Measurements from ENCODE around the gene WBP1L. TPM values are rescaled to one million over a fixed set of nuclear protein-coding genes. Genes with fewer than 3 reads are reported as not detected.

WBP1L gene
- total RNA-seq, 3 donors from 2014 or later (not counting 1 experiment from before 2014, with no cell fraction given): 34.6 to 48.4 (median 47.9) TPM

GRCh38 chr10:102814873-102815661, 71.3 kb downstream of the WBP1L start:
- H3K4me1 Mint-ChIP-seq: peaks cover 45 to 60% of the 10 kb centered on the region in 2 donors
- no peaks in the 10 kb centered on the region for H3K27me3 Mint-ChIP-seq (ENCODE audit: low read depth in 2 of 2)
- H3K9me3 Mint-ChIP-seq: no peaks in the 10 kb centered on the region
- peak overlapping the region; percentile 81 to 85 for H3K27ac Mint-ChIP-seq
- H3K36me3 Mint-ChIP-seq: no peaks in the 10 kb centered on the region
- H3K27ac ChIP-seq (ENCODE audit: low read length): peak overlapping the region; percentile 61
- intact Hi-C loops (cut with micrococcal nuclease): no loop called here
- H3K36me3 ChIP-seq (ENCODE audit: control insufficient read depth, insufficient read depth, low read length): peaks cover 30% of the 10 kb centered on the region
- no peak for TF ChIP-seq CTCF (IDR thresholded peaks at IDR 0.05)
- H3K9me3 ChIP-seq (ENCODE audit: control insufficient read depth, insufficient read depth, low read length): no peaks in the 10 kb centered on the region
- H3K4me3 ChIP-seq (ENCODE audit: low read length): no peak overlapping the region
- ATAC-seq: no peak
- 94% methylated on average over 23 of the region's 23 CpGs for WGBS (ENCODE audit: insufficient coverage)
- H3K4me1 ChIP-seq (ENCODE audit: control insufficient read depth, insufficient read depth, low read length): peaks cover 72% of the 10 kb centered on the region
- H3K27me3 ChIP-seq (ENCODE audit: control insufficient read depth, insufficient read depth, low read length): no peaks in the 10 kb centered on the region
- peak overlapping the region; percentile 45 for H3K4me3 Mint-ChIP-seq
- DNase-seq: no peak

GRCh38 chr10:102815790-102816549, 72.2 kb downstream of the WBP1L start:
- H3K27me3 ChIP-seq (ENCODE audit: control insufficient read depth, insufficient read depth, low read length): no peaks in the 10 kb centered on the region
- H3K9me3 ChIP-seq (ENCODE audit: control insufficient read depth, insufficient read depth, low read length): no peaks in the 10 kb centered on the region
- intact Hi-C loops (cut with micrococcal nuclease): no loop called here
- no peak for DNase-seq
- peaks cover 29% of the 10 kb centered on the region for H3K36me3 ChIP-seq (ENCODE audit: control insufficient read depth, insufficient read depth, low read length)
- ATAC-seq: peak; percentile 40 to 57 (median 42)
- no peak overlapping the region for H3K4me3 ChIP-seq (ENCODE audit: low read length)
- Mint-ChIP-seq H3K36me3 (no peaks in the 10 kb centered on the region), H3K9me3 (no peaks in the 10 kb centered on the region), H3K4me1 (peaks cover 45 to 60% of the 10 kb centered on the region in 2 donors), H3K27me3 (ENCODE audit: low read depth in 2 of 2) (no peaks in the 10 kb centered on the region), H3K27ac (peak overlapping the region; percentile 81 to 85), H3K4me3 (peak overlapping the region; percentile 55)
- TF ChIP-seq CTCF (IDR thresholded peaks at IDR 0.05): no peak
- H3K4me1 ChIP-seq (ENCODE audit: control insufficient read depth, insufficient read depth, low read length): peaks cover 72% of the 10 kb centered on the region
- WGBS (ENCODE audit: insufficient coverage): 77% methylated on average over 12 of the region's 12 CpGs
- peak overlapping the region; percentile 61 for H3K27ac ChIP-seq (ENCODE audit: low read length)

GRCh38 chr10:102817175-102817574, 73.4 kb downstream of the WBP1L start:
- no peaks in the 10 kb centered on the region for H3K27me3 ChIP-seq (ENCODE audit: control insufficient read depth, insufficient read depth, low read length)
- WGBS (ENCODE audit: insufficient coverage): 98% methylated on average over 3 of the region's 4 CpGs
- intact Hi-C loops (cut with micrococcal nuclease): no loop called here
- no peaks in the 10 kb centered on the region for H3K9me3 Mint-ChIP-seq
- DNase-seq: no peak
- H3K9me3 ChIP-seq (ENCODE audit: control insufficient read depth, insufficient read depth, low read length): no peaks in the 10 kb centered on the region
- ATAC-seq: no peak
- TF ChIP-seq CTCF (IDR thresholded peaks at IDR 0.05): no peak
- H3K4me1 ChIP-seq (ENCODE audit: control insufficient read depth, insufficient read depth, low read length): peaks cover 60% of the 10 kb centered on the region
- no peak overlapping the region for H3K27ac ChIP-seq (ENCODE audit: low read length)
- no peak overlapping the region for H3K4me3 Mint-ChIP-seq
- no peak overlapping the region for H3K27ac Mint-ChIP-seq
- H3K27me3 Mint-ChIP-seq (ENCODE audit: low read depth in 2 of 2): no peaks in the 10 kb centered on the region
- H3K36me3 ChIP-seq (ENCODE audit: control insufficient read depth, insufficient read depth, low read length): peaks cover 19% of the 10 kb centered on the region
- H3K36me3 Mint-ChIP-seq: no peaks in the 10 kb centered on the region
- peaks cover 41 to 54% of the 10 kb centered on the region in 2 donors for H3K4me1 Mint-ChIP-seq
- no peak overlapping the region for H3K4me3 ChIP-seq (ENCODE audit: low read length)

All from natural killer cell (primary cell).